Upper lobe of left lung (tissue), 6 donors: ENCODE results near the gene TAF1B. TPM values are rescaled to one million over a fixed set of nuclear protein-coding genes. Genes with fewer than 3 reads are reported as not detected.
A peak's percentile ranks its signal among the peaks of the same experiment; 100 is the strongest.

ENCODE experiments used
- ATAC-seq, 2 donors: fragments of 200-7000 bp; cut with Tn5 transposase; one replicate each; pipeline ENCODE4 v1.9.1; 2022; ENCODE audit warnings: mild to moderate bottlenecking in 2 of 2, moderate library complexity in 2 of 2; ENCODE audit not compliant: low FRiP score in 2 of 2
- DNase-seq, 2 donors: peaks; one replicate each; pipeline ENCODE4 v3.0.0-alpha.2; 2019 to 2020
- H3K27ac ChIP-seq, 4 donors: fragments of 200-600 bp; sonication (generic); one replicate each; pipeline ENCODE4 v1.5.1; 2016 to 2019
- H3K27me3 ChIP-seq, 4 donors: fragments of 200-600 bp; sonication (generic); one replicate each; pipeline ENCODE4 v1.5.1; 2017 to 2019
- H3K36me3 ChIP-seq, 4 donors: fragments of 200-600 bp; sonication (generic); one replicate each; pipeline ENCODE4 v1.5.1; 2016 to 2019
- H3K4me1 ChIP-seq, 4 donors: fragments of 200-600 bp; sonication (generic); one replicate each; pipeline ENCODE4 v1.5.1; 2018 to 2019
- H3K4me3 ChIP-seq, 4 donors: fragments of 200-600 bp; sonication (generic); one replicate each; pipeline ENCODE4 v1.5.1; 2017 to 2019; ENCODE audit warnings: mild to moderate bottlenecking in 2 of 4, moderate library complexity in 1 of 4
- H3K9me3 ChIP-seq, 4 donors: fragments of 200-600 bp; sonication (generic); one replicate each; pipeline ENCODE4 v1.5.1; 2018 to 2019
- CTCF ChIP-seq, 6 experiments: fragments of 450-650 bp in 4 of 6; fragments of 200-600 bp in 2 of 6; sonication (generic) in 2 of 6; IDR thresholded peaks; one replicate each; pipeline ENCODE4 v1.5.1; 2016 to 2019; ENCODE audit warnings: antibody characterized with exemption in 6 of 6
- EP300 ChIP-seq, 4 donors: sonication (generic); formaldehyde crosslinking; IDR thresholded peaks; one replicate each; pipeline ENCODE4 v1.5.1; 2017; ENCODE audit warnings: antibody characterized with exemption in 4 of 4, control low read depth in 2 of 4
- POLR2A ChIP-seq, 4 donors: fragments of 450-650 bp; IDR thresholded peaks; one replicate each; pipeline ENCODE4 v1.5.1; 2016 to 2017; ENCODE audit warnings: antibody characterized with exemption in 4 of 4, mild to moderate bottlenecking in 2 of 4
- POLR2AphosphoS5 ChIP-seq, 2 donors: sonication (generic); formaldehyde crosslinking; IDR thresholded peaks; one replicate each; pipeline ENCODE4 v1.5.1; 2017; ENCODE audit warnings: antibody characterized with exemption in 2 of 2
- WGBS, 2 donors: methylation state at CpG; one replicate each; pipeline ENCODE4 v1.1.5; 2017 to 2018; 5-methylcytosine and 5-hydroxymethylcytosine counted together
- total RNA-seq, 6 donors: library from RNA; depleted of rRNA in 4 of 6; stranded (reverse); fragments of >200 nt in 4 of 6; gene quantifications; one replicate each; pipeline versions ENCODE4 v1.1.0 to v1.2.1, GENCODE V29; 2016 to 2021
- donor health status: DM: no; HTN: no; CAD: no; lungs with moderate emphysema.
- donor health status: DM: no; HTN: yes; CAD: no; lungs with severe emphysema.

The TAF1B gene
- total RNA-seq, 6 donors from 2014 or later = 8.5 to 24.3 (median 16.7) TPM

- TF ChIP-seq EP300 (IDR thresholded peaks at IDR 0.05) (no peak), CTCF (IDR thresholded peaks at IDR 0.05) (peak in 3 of 6 experiments; percentile 0 to 10 (median 1))
- ATAC-seq (no peak), DNase-seq (no peak)
- H3K27ac ChIP-seq = peak overlapping the region; percentile 70 to 91 (median 76)
- no peaks in the 10 kb centered on the region for H3K36me3 ChIP-seq
- peaks cover 2 to 32% (median 11%) of the 10 kb centered on the region in 4 donors for H3K4me1 ChIP-seq
- H3K9me3 ChIP-seq = no peaks in the 10 kb centered on the region
- peak overlapping the region; percentile 18 to 85 (median 82) for H3K4me3 ChIP-seq
- peaks cover 0 to 5% (median 1%) of the 10 kb centered on the region in 4 donors for H3K27me3 ChIP-seq
- WGBS, 2 donors = no CpG with 5 or more reads among the region's 47 CpGs
These were observed 107.9 kb downstream of the TAF1B start for GRCh38 chr2:9951272-9951521.

GRCh38 chr2:9951522-9952285 lies 108.4 kb downstream of the TAF1B start, which contains the start of gene GRHL1:
Gene GRHL1, plus strand, starts transcription at chr2:9951693. Its CDS starts 141 bp downstream, at chr2:9951834.
- H3K4me3 ChIP-seq = peak within 1 kb of the TSS; percentile 51 to 85 (median 82)
- peak; percentile 93 to 99 for DNase-seq
- peaks cover 0 to 5% (median 1%) of the 10 kb centered on the region in 4 donors for H3K27me3 ChIP-seq
- ATAC-seq = peak; percentile 95 to 99
- H3K9me3 ChIP-seq = no peaks in the 10 kb centered on the region
- no peaks in the 10 kb centered on the region for H3K36me3 ChIP-seq
- H3K4me1 ChIP-seq = peaks cover 2 to 32% (median 11%) of the 10 kb centered on the region in 4 donors
- no peak for TF ChIP-seq EP300 (IDR thresholded peaks at IDR 0.05)
- peak in 2 of 4 donors; percentile 23 to 63 for TF ChIP-seq POLR2A (IDR thresholded peaks at IDR 0.05)
- TF ChIP-seq CTCF (IDR thresholded peaks at IDR 0.05) = no peak
- TF ChIP-seq POLR2AphosphoS5 (IDR thresholded peaks at IDR 0.05) = peak in 1 of 2 donors; percentile 73
- WGBS, 2 donors = 0 to 1% methylated on average over 1 to 49 of the region's 111 CpGs
- H3K27ac ChIP-seq = peak within 1 kb of the TSS; percentile 70 to 91 (median 76)

- DNase-seq (no peak), ATAC-seq (no peak)
- H3K9me3 ChIP-seq = no peaks in the 10 kb centered on the region
- TF ChIP-seq CTCF (IDR thresholded peaks at IDR 0.05) (no peak), EP300 (IDR thresholded peaks at IDR 0.05) (no peak), POLR2AphosphoS5 (IDR thresholded peaks at IDR 0.05) (no peak), POLR2A (IDR thresholded peaks at IDR 0.05) (no peak)
- peak overlapping the region; percentile 51 to 85 (median 82) for H3K4me3 ChIP-seq
- H3K27ac ChIP-seq = peak overlapping the region in 2 of 4 donors; percentile 39 to 91
- no peaks in the 10 kb centered on the region for H3K36me3 ChIP-seq
- H3K27me3 ChIP-seq = peaks cover 0 to 5% (median 1%) of the 10 kb centered on the region in 4 donors
- H3K4me1 ChIP-seq = peaks cover 2 to 32% (median 11%) of the 10 kb centered on the region in 4 donors
- 19 to 24% methylated on average over 15 of the region's 15 CpGs for WGBS, 2 donors
These were observed 109.0 kb downstream of the TAF1B start for GRCh38 chr2:9952286-9952737.

GRCh38 chr2:9952856-9953503 lies 109.7 kb downstream of the TAF1B start:
- Histone ChIP-seq H3K4me3 (peak overlapping the region in 2 of 4 donors; percentile 82 to 85), H3K27ac (no peak overlapping the region), H3K27me3 (peaks cover 0 to 5% (median 1%) of the 10 kb centered on the region in 4 donors), H3K4me1 (peaks cover 2 to 32% (median 11%) of the 10 kb centered on the region in 4 donors), H3K36me3 (no peaks in the 10 kb centered on the region), H3K9me3 (no peaks in the 10 kb centered on the region)
- no peak for TF ChIP-seq CTCF (IDR thresholded peaks at IDR 0.05)
- TF ChIP-seq POLR2AphosphoS5 (IDR thresholded peaks at IDR 0.05) = no peak
- no peak for TF ChIP-seq POLR2A (IDR thresholded peaks at IDR 0.05)
- no peak for TF ChIP-seq EP300 (IDR thresholded peaks at IDR 0.05)
- ATAC-seq (no peak), DNase-seq (no peak)
- 70 to 73% methylated on average over 8 of the region's 8 CpGs for whole genome bisulfite sequencing, 2 donors
